DMS153 (cell line): ENCODE data around the gene SLC35F3.

ENCODE experiments used
- DNase-seq: peaks from one replicate; lab custom pipeline; 2025; lab: John Stamatoyannopoulos, UW

The SLC35F3 gene

GRCh38 chr1:234322097-234322496 is 417.6 kb downstream of the SLC35F3 start:
- no peak for DNase-seq

- DNase-seq: no peak
These were observed 418.5 kb downstream of the SLC35F3 start for GRCh38 chr1:234322979-234323378.

DNA sequence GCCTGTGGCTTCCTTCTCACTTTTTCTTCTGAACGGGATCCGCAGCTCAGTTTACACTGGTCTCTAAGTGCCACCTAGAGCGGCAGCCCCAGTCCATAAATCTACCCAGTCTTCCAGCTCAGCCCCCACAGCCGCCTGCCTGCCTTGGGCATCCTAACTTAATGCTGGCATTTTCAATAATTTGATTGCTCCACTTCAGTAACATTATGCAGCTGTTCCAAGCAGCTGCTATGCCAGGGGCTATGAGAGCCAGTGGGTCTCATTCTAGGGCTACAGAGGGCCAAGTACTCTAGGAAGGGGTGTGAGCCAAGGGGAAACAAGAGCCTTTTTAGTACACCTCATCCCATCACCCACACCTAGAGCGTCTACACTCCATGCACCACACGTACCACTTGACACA is 420.3 kb downstream of the SLC35F3 start:
- no peak for DNase-seq

DNA sequence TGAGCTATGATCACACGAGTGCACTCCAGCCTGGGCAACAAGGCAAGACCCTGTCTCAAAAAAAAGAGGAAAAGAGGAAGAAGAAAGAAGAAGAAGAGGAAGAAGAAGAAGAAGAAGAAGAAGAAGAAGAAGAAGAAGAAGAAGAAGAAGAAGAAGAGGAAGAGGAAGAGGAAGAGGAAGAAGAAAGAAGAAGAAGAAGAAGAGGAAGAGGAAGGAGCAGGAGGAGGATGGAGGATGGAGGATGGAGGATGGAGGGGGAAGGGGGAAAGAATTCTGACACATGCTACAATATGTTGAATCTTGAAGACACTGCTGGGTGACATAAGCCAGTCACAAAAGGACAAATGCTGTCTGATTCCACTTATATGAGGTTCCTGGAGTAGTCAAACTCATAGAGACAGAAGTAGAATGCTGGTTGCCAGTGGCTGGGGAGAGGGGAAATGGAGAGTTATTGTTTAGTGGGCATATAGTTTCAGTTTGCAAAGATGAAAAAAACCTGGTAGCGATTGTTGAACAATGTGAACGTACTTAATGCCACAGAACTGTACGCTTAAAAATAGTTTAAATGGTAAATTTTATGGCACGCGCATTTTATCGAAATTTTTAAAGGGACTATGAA is 421.5 kb downstream of the SLC35F3 start:
- DNase-seq: no peak

GRCh38 chr1:234326497-234327366 is 422.3 kb downstream of the SLC35F3 start:
- no peak for DNase-seq

DNA sequence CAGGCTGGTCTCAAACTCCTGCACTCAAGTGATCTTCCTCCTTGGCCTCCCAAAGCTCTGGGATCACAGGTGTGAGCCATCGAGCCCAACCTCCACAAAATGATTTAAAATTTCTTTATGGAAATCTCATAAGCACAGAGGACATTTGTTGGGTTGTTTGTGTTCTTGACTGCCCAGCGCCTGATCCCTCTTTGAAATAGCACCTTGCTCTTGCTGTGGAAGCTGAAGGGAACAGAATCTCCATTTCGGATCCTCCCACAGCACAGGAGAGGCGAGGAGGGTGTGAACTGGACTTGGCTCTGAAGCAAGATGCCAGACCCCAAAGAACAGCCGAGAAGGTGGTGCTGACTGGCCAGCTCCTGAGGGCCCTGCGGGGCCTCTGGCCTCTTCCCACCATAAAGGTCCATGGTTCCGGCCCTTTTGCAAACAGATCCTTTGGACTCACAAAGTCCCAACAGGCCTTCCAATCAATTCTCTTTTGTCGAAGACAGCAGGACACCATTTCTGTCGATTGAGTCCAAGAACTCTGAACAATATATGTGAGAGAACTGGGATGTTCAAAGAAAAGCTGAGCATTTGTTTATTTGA is 423.2 kb downstream of the SLC35F3 start:
- no peak for DNase-seq

DNA sequence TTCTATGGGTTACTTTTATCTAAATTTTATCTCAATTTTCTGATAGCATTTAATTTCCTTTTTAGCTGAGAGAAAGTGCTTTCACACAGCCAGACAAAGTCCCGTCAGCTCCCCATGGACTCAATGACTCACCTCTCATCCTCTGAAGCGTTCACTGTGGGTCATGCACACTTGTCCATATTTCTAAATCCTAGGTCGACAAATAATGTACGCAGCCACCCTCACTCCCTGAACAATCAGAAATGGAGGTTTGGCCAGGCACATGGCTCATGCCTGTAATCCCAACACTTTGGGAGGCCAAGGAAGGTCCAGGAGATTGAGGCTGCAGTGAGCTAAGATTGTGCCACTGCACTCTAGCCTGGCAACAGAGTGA is 426.4 kb downstream of the SLC35F3 start:
- DNase-seq: no peak

DNA sequence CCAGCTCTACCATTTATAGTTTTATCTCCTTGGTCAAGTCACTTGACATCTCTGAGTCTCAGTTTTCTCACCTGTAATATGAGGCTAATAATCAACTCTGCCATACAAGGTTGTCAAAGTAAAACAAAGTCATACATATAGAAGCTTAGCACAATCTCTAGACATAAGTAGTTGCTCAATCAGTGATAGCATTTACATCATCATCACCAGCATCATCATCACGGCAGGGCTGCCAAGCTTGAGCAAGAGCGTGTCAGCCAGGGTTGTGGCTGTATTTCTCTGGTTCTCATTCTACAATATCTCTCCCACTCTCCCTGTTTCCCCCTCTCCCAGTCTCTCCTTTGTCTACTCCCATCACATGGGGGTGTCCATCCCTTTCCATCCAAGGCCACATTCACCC is 427.0 kb downstream of the SLC35F3 start:
- DNase-seq: no peak

DNA sequence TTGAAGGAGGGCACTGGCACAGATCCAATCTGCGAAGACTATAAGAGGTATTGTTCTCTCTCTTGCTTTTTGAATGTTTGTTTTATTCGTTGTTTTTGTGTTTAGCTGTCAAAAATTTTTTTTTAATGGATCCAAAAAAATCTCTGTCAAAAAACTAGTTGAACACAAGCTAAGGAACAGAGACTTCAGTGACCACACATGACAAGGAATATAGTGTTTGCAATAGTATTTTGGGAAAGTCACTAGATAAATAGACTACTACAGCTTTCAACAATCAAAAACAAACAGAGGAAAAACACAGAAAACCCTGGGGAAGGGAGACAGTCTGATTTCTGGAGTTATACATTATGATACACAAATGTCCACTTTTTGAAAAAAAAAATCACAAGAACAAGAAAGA is 431.9 kb downstream of the SLC35F3 start:
- no peak for DNase-seq

GRCh38 chr1:234337233-234337632 is 432.8 kb downstream of the SLC35F3 start:
- no peak for DNase-seq

- DNase-seq: no peak
These were observed 436.1 kb downstream of the SLC35F3 start for GRCh38 chr1:234340528-234340927.

DNA sequence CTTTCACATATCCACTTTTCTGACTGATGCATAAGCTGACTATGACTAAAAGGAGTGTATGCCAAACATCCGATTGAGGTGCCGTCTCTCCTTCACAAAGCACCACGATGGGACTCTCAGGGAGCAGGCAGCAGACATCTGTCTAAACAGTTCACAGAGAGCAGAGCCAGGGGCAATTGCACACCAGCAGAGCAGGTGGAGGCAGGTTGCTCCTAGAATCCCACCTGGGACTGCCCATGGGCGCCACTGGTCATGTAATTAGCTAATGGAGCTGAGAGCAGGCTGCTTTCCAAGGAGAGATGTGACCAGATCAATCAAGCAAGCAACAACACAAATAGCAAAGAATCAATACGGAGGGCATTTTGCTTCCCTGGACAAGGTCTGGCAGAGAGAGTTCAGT is 438.3 kb downstream of the SLC35F3 start:
- DNase-seq: no peak

GRCh38 chr1:234345237-234345636 is 440.8 kb downstream of the SLC35F3 start:
- no peak for DNase-seq

DNA sequence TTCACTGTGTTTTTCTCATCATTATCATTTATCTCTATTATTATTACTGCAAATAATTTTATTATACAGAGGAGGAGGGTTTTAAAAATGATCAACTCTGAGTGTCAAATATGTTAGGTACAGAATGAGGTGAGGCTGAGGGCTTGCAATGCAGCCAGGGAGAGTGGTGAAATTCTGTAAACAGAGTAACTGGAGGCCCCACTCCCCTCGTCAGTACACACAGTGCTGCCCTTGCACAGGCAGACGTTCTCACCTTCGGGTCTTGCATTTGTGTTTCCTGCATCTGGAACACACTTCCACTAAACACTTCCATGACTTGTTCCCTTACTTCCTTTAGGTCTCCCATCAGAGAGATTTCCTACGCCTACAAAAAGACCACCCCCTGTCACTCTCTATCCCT is 444.5 kb downstream of the SLC35F3 start:
- no peak for DNase-seq

GRCh38 chr1:234355782-234356510 is 451.5 kb downstream of the SLC35F3 start:
- DNase-seq: no peak

GRCh38 chr1:234356615-234357269 is 452.3 kb downstream of the SLC35F3 start:
- peak; percentile 1 for DNase-seq

- no peak for DNase-seq
These were observed 453.4 kb downstream of the SLC35F3 start for GRCh38 chr1:234357831-234358230.

DNA sequence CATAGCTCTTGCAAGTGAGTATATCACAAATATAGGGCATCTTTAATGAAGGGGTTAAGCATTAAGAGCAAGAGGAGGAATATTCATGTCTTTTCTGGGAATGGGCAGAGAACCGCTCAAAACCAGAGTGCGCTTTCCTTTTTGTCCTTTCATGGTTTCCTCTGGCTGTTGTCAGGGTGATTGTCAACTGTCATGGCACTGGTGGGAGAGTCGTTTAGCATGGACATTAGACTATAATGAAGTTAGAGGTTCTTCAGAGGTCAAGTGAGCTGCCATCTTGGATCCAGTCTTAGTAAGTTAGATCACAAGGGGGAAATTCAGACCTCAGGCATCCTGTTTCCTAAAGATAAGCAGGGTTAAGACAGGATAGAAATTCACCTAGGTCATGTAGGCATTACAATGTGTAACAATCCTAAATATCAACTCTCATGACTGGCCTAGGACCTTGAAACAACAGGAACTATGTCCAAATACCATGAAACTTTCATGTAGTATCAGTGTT is 456.7 kb downstream of the SLC35F3 start:
- no peak for DNase-seq

DNA sequence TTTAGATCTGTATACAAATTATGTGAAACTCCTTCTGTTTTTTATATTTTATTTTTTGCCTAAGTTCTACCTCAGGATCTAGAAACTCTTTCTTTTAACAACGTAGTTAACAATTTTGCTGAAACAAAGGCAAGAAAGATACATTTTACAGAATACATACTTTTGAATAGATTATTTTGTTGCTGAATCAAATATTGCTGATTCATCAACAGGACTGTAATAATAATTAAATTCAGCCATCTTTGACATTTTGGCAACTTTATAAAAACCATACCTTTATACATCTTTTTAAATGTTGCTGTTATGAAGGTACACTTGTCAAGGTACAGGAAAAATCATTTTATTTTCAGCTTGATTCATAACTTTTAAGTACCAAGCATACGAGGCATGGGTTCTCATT is 458.1 kb downstream of the SLC35F3 start:
- no peak for DNase-seq

- no peak for DNase-seq
These were observed 464.0 kb downstream of the SLC35F3 start for GRCh38 chr1:234368320-234369032.

GRCh38 chr1:234369033-234369430 is 464.6 kb downstream of the SLC35F3 start:
- DNase-seq: no peak
